RWPE2 (cell line): ENCODE results near the gene MACROD2.

ENCODE experiments used
- ATAC-seq: fragments of 200-7000 bp; cut with Tn5 transposase; 3 replicates; pipeline ENCODE4 v1.9.1; 2021; ENCODE audit warnings: low read depth
- DNase-seq: peaks from one replicate; pipeline ENCODE4 v3.0.0-alpha.2; 2020; ENCODE audit warnings: low spot score
- H3K27ac ChIP-seq: fragments of 450-650 bp; 2 replicates; pipeline ENCODE4 v1.5.1; 2017; ENCODE audit warnings: mild to moderate bottlenecking; ENCODE audit not compliant: poor library complexity, severe bottlenecking
- H3K27me3 ChIP-seq: fragments of 250-450 bp; sonication (Bioruptor Pico); 2 replicates; pipeline ENCODE4 v1.5.1; 2021; ENCODE audit warnings: mild to moderate bottlenecking, moderate library complexity; ENCODE audit not compliant: insufficient read depth, poor library complexity, severe bottlenecking
- H3K36me3 ChIP-seq: fragments of 250-450 bp; sonication (Bioruptor Pico); 2 replicates; pipeline ENCODE4 v1.5.1; 2020; ENCODE audit warnings: low read depth, mild to moderate bottlenecking, moderate library complexity
- H3K4me1 ChIP-seq: fragments of 250-450 bp; sonication (Bioruptor Pico); 2 replicates; pipeline ENCODE4 v1.5.1; 2021; ENCODE audit warnings: mild to moderate bottlenecking, moderate library complexity; ENCODE audit not compliant: insufficient read depth, poor library complexity, severe bottlenecking
- H3K4me3 ChIP-seq: fragments of 250-450 bp; sonication (Bioruptor Pico); 2 replicates; pipeline ENCODE4 v1.5.1; 2021; ENCODE audit warnings: mild to moderate bottlenecking, moderate library complexity; ENCODE audit not compliant: severe bottlenecking
- H3K9me3 ChIP-seq: fragments of 250-450 bp; sonication (Bioruptor Pico); 2 replicates; pipeline ENCODE4 v1.5.1; 2021; ENCODE audit warnings: mild to moderate bottlenecking, moderate library complexity; ENCODE audit not compliant: severe bottlenecking
- TF ChIP-seq, protein P1 (sequence below): fragments of 450-650 bp; IDR thresholded peaks from one replicate; pipeline ENCODE4 v1.5.1; 2017; ENCODE audit warnings: mild to moderate bottlenecking, moderate library complexity; ENCODE audit not compliant: poor library complexity, severe bottlenecking

MACROD2 gene

DNA sequence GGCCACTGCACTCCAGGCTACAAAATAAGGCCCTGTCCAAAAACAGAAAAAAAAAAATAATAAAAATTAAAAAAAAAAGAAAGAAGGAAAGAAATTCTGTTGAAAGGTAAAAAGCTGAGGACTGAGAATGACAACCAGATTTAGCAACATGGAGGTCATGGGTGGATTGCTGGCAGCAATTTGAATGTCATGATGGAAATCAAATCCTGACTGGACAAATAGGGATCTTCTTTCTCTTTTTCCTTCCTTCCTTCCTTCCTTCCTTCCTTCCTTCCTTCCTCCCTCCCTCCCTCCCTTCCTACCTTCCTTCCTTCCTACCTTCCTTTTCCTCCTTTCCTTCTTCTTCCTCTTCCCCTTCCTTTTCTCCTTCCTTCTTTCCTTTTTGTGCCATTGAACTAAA, 895.4 kb downstream of the MACROD2 start:
- no peak for DNase-seq
- no peaks in the 10 kb centered on the region for H3K9me3 ChIP-seq
- H3K27me3 ChIP-seq = no peaks in the 10 kb centered on the region
- TF ChIP-seq, protein P1, sequence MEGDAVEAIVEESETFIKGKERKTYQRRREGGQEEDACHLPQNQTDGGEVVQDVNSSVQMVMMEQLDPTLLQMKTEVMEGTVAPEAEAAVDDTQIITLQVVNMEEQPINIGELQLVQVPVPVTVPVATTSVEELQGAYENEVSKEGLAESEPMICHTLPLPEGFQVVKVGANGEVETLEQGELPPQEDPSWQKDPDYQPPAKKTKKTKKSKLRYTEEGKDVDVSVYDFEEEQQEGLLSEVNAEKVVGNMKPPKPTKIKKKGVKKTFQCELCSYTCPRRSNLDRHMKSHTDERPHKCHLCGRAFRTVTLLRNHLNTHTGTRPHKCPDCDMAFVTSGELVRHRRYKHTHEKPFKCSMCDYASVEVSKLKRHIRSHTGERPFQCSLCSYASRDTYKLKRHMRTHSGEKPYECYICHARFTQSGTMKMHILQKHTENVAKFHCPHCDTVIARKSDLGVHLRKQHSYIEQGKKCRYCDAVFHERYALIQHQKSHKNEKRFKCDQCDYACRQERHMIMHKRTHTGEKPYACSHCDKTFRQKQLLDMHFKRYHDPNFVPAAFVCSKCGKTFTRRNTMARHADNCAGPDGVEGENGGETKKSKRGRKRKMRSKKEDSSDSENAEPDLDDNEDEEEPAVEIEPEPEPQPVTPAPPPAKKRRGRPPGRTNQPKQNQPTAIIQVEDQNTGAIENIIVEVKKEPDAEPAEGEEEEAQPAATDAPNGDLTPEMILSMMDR = no peak
- H3K4me1 ChIP-seq = no peaks in the 10 kb centered on the region
- ATAC-seq = no peak
- H3K36me3 ChIP-seq = no peaks in the 10 kb centered on the region
- H3K4me3 ChIP-seq = no peak overlapping the region
- H3K27ac ChIP-seq = no peak overlapping the region

DNA sequence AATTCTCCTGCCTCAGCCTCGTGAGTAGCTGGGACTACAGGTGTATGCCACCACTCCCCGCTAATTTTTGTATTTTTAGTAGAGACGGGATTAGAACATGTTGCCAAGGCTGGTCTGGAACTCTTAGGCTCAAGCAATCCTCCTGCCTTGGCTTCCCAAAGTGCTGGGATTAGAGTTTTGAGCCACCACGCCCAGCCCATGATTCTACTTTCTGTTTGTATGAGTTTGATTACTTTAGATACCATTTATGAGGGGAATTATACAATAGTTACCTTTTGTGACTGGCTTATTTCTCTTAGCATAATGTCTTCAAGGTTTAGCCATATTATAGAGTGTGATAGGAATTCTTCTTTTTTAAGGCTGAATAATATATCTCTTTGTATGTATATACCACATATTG, 897.5 kb downstream of the MACROD2 start:
- H3K27me3 ChIP-seq = no peaks in the 10 kb centered on the region
- DNase-seq = no peak
- no peak for ATAC-seq
- no peak overlapping the region for H3K27ac ChIP-seq
- H3K36me3 ChIP-seq = no peaks in the 10 kb centered on the region
- no peaks in the 10 kb centered on the region for H3K9me3 ChIP-seq
- TF ChIP-seq, protein P1 = no peak
- H3K4me3 ChIP-seq = no peak overlapping the region
- no peaks in the 10 kb centered on the region for H3K4me1 ChIP-seq

DNA sequence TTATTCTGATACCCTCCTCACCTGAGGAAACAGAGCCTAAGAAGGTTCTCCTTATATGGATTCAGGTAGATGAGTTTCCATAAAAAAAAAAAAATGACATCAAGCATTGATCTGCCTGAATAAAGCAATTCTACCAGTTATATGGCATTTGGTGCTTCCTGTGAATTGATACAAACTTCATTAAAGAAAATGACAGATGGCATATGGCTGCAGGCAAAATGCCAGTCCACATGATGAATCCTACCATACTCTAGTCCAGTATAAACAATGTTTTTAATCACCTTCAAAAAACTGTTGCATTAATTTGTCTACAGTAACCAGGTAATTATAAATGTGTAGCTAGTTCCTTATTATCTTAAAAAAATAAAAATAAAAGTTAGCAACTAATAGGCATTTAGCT, 901.3 kb downstream of the MACROD2 start:
- Histone ChIP-seq H3K4me1 (no peaks in the 10 kb centered on the region), H3K36me3 (no peaks in the 10 kb centered on the region), H3K27ac (no peak overlapping the region), H3K4me3 (no peak overlapping the region), H3K27me3 (no peaks in the 10 kb centered on the region), H3K9me3 (no peaks in the 10 kb centered on the region)
- no peak for ATAC-seq
- TF ChIP-seq, protein P1 = no peak
- DNase-seq = no peak

DNA sequence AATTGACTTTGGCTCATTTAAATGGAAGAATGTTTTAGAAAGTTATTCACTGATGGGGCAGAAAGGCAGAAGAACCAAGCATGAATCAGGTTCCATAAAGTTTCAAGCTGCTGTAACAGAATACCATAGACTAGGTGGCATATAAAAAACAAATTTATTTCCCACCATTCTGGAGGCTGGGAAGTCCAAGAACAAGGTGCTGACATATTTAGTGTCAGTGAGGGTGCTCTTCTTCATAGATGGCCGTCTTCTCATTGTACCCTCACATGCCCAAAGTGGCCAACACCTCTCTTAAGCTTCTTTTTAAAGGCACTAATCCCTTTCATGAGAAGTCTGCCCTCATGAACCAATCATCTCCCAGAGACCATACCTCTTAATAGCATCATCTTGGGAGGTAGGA, 902.3 kb downstream of the MACROD2 start:
- Histone ChIP-seq H3K4me1 (no peaks in the 10 kb centered on the region), H3K27ac (no peak overlapping the region), H3K27me3 (no peaks in the 10 kb centered on the region), H3K9me3 (no peaks in the 10 kb centered on the region), H3K4me3 (no peak overlapping the region), H3K36me3 (no peaks in the 10 kb centered on the region)
- TF ChIP-seq, protein P1 = no peak
- no peak for ATAC-seq
- DNase-seq = no peak

DNA sequence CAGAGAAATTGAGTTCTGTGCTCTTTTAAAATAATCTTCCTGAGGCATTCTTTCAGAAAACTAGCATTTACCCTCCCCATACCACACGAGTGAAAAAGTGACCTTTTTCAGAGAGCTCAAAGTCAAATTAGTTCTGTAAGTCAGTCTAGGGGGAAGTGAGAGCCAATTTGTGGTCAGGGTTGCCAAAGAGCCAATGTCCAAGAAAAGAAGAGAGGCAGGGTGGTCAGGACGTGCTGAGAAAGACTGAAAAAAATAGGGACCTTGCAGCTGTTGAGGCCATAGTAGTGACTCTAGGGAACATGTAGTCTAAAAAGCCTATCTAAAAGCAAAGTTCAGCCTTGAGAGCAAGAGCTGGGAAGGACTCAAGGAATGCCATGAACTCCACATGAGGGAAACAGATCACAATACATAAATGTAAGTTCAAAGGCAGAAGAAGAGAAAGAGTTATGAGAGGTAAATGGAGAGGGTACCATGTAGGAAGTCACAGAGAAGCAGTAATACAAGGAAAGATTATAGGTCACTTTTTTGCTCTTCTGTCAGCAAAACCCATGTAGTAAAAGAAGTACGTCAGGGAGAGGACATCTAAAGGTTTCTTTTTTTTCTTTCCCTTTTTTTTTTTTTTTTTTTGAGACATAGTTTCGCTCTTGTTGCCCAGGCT, 907.2 kb downstream of the MACROD2 start:
- no peak for ATAC-seq
- no peak for DNase-seq
- no peaks in the 10 kb centered on the region for H3K27me3 ChIP-seq
- H3K4me3 ChIP-seq = no peak overlapping the region
- H3K36me3 ChIP-seq = no peaks in the 10 kb centered on the region
- no peaks in the 10 kb centered on the region for H3K4me1 ChIP-seq
- H3K27ac ChIP-seq = no peak overlapping the region
- no peaks in the 10 kb centered on the region for H3K9me3 ChIP-seq
- TF ChIP-seq, protein P1 = no peak
